ENCODE data around the gene SMG7.

The SMG7 gene

GRCh38 chr1:183444243-183444642 is 28.1 kb upstream of the SMG7 start:
- H3K9me3 ChIP-seq (ENCODE audit: control insufficient read depth, insufficient read depth, low read length) = no peaks in the 10 kb centered on the region
- H3K9ac ChIP-seq (ENCODE audit: low read depth, low read length) = no peak overlapping the region
- no peak overlapping the region for H3K27ac ChIP-seq (ENCODE audit: low read depth, low read length)
- no peaks in the 10 kb centered on the region for H3K27me3 ChIP-seq (ENCODE audit: control insufficient read depth, insufficient read depth, low read length)
- peaks cover 7% of the 10 kb centered on the region; the same call in 1 of the 2 replicates for H3K4me1 ChIP-seq (ENCODE audit: control insufficient read depth, insufficient read depth, low read length)
- H3K36me3 ChIP-seq (ENCODE audit: control insufficient read depth, insufficient read depth, low read length) = no peaks in the 10 kb centered on the region
- H3K4me3 ChIP-seq (ENCODE audit: low read depth, low read length) = no peak overlapping the region

DNA sequence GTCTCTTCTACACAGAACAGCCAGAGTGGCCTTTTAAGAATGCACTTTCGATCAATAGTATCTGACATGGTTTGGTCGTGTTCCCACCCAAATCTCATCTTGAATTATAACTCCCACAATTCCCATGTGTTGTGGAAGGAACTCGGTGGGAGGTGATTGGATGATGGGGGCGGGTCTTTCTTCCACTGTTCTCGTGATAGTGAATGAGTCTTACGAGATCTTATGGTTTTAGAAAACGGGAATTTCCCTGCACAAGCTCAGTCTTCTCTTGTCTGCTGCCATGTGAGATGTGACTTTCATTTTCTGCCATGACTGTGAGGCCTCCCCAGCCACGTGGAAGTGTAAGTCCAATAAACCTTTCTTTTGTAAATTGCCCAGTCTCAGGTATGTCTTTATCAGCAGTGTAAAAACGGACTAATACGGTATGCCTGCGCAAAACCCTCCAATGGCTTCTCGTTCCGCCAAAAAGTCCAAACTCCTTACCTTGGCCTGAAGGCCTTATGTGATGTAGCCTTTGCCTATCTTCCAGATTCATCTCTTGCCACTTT is 23.0 kb upstream of the SMG7 start:
- no peaks in the 10 kb centered on the region for H3K36me3 ChIP-seq (ENCODE audit: control insufficient read depth, insufficient read depth, low read length)
- H3K9ac ChIP-seq (ENCODE audit: low read depth, low read length) = no peak overlapping the region
- no peaks in the 10 kb centered on the region for H3K9me3 ChIP-seq (ENCODE audit: control insufficient read depth, insufficient read depth, low read length)
- no peak overlapping the region for H3K27ac ChIP-seq (ENCODE audit: low read depth, low read length)
- H3K4me3 ChIP-seq (ENCODE audit: low read depth, low read length) = no peak overlapping the region
- no peaks in the 10 kb centered on the region for H3K27me3 ChIP-seq (ENCODE audit: control insufficient read depth, insufficient read depth, low read length)
- H3K4me1 ChIP-seq (ENCODE audit: control insufficient read depth, insufficient read depth, low read length) = peaks cover 5% of the 10 kb centered on the region; the same call in 1 of the 2 replicates

- H3K9ac ChIP-seq (ENCODE audit: low read depth, low read length) = no peak overlapping the region
- no peaks in the 10 kb centered on the region for H3K9me3 ChIP-seq (ENCODE audit: control insufficient read depth, insufficient read depth, low read length)
- no peaks in the 10 kb centered on the region for H3K4me1 ChIP-seq (ENCODE audit: control insufficient read depth, insufficient read depth, low read length)
- no peak overlapping the region for H3K4me3 ChIP-seq (ENCODE audit: low read depth, low read length)
- H3K36me3 ChIP-seq (ENCODE audit: control insufficient read depth, insufficient read depth, low read length) = no peaks in the 10 kb centered on the region
- H3K27ac ChIP-seq (ENCODE audit: low read depth, low read length) = no peak overlapping the region
- H3K27me3 ChIP-seq (ENCODE audit: control insufficient read depth, insufficient read depth, low read length) = no peaks in the 10 kb centered on the region
These were observed 22.2 kb upstream of the SMG7 start for GRCh38 chr1:183450093-183450492.

DNA sequence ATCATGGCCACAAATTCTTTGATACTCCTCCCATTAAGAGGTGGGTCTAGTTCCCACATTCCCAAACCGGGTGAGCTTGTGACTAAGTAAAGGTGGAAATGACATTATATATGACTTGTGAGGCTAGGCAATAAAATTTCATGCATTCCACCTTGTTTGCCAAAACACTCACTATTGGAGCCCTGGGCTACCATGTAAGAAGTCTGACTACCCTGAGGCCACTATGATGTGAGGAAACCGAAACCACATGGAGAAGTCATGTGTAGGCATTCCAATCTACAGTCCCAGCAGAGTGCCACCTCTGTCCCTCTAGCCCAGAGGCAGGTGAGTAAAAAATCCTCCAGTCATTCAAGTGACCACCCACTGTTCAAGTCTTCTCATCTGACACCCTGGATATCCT is 17.9 kb upstream of the SMG7 start:
- Histone ChIP-seq H3K9me3 (ENCODE audit: control insufficient read depth, insufficient read depth, low read length) (no peaks in the 10 kb centered on the region), H3K27ac (ENCODE audit: low read depth, low read length) (no peak overlapping the region), H3K36me3 (ENCODE audit: control insufficient read depth, insufficient read depth, low read length) (no peaks in the 10 kb centered on the region), H3K4me3 (ENCODE audit: low read depth, low read length) (no peak overlapping the region), H3K4me1 (ENCODE audit: control insufficient read depth, insufficient read depth, low read length) (no peaks in the 10 kb centered on the region), H3K27me3 (ENCODE audit: control insufficient read depth, insufficient read depth, low read length) (no peaks in the 10 kb centered on the region), H3K9ac (ENCODE audit: low read depth, low read length) (no peak overlapping the region)

DNA sequence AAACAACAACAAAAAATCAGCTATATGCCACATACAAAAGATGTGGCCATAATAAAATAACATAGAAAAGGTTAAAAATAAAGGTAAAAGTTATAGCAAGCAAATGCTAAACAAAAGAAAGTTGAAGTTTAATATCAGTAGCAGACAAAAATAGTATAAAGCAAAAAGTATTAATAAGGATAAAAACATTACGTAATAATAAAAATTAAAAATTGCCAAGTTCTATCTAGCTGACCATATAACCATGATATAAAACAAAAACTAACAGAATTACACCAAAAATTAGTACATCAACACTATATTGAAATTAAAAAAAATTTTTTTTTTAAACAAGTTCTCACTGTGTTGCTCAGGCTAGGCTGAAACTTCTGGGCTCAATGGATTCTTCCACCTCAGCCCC is 15.5 kb upstream of the SMG7 start:
- H3K9ac ChIP-seq (ENCODE audit: low read depth, low read length) = no peak overlapping the region
- H3K4me1 ChIP-seq (ENCODE audit: control insufficient read depth, insufficient read depth, low read length) = peaks cover 11% of the 10 kb centered on the region
- H3K27ac ChIP-seq (ENCODE audit: low read depth, low read length) = no peak overlapping the region
- H3K9me3 ChIP-seq (ENCODE audit: control insufficient read depth, insufficient read depth, low read length) = no peaks in the 10 kb centered on the region
- no peak overlapping the region for H3K4me3 ChIP-seq (ENCODE audit: low read depth, low read length)
- H3K27me3 ChIP-seq (ENCODE audit: control insufficient read depth, insufficient read depth, low read length) = no peaks in the 10 kb centered on the region
- H3K36me3 ChIP-seq (ENCODE audit: control insufficient read depth, insufficient read depth, low read length) = no peaks in the 10 kb centered on the region

DNA sequence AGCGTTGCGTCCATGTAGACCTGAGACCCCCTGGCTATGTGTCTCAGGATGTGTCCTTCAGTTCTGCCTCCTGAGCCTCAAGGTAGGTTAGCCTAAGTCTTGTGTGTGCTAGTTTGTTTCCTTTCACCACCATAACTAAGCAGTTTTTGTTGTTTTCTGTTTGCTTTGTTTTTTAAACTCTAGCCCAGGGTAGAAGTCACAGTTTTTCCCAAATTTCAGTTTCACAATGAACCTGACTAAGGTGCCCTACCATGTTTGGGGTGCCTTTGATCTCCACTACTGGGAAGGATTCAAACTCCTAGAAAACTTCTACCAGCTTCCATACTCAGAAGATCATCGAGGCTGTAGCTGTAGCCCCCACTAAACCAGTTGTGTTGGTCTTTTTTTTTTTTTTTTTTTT is 14.8 kb upstream of the SMG7 start:
- H3K36me3 ChIP-seq (ENCODE audit: control insufficient read depth, insufficient read depth, low read length) = no peaks in the 10 kb centered on the region
- no peak overlapping the region for H3K27ac ChIP-seq (ENCODE audit: low read depth, low read length)
- H3K4me1 ChIP-seq (ENCODE audit: control insufficient read depth, insufficient read depth, low read length) = peaks cover 18% of the 10 kb centered on the region
- no peaks in the 10 kb centered on the region for H3K9me3 ChIP-seq (ENCODE audit: control insufficient read depth, insufficient read depth, low read length)
- H3K27me3 ChIP-seq (ENCODE audit: control insufficient read depth, insufficient read depth, low read length) = no peaks in the 10 kb centered on the region
- no peak overlapping the region for H3K4me3 ChIP-seq (ENCODE audit: low read depth, low read length)
- no peak overlapping the region for H3K9ac ChIP-seq (ENCODE audit: low read depth, low read length)

DNA sequence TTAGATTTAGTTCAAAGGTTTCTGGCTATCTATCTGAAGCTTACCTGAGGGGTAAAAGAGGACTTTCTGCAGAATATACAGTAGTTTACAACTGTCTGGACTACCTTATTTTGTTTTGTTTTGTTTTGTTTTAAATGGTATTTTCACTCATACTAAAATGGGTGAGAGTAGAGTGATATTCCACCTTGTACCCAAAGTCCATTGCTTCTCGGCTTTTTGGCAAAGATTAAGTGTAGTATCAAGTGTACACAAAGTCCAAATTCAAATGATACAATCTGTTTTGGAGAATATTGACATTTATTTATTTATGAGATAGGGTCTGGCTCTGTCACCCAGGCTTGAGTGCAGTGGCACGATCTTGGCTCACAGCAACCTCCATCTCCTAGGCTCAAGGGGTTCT is 11.7 kb upstream of the SMG7 start:
- Histone ChIP-seq H3K4me1 (ENCODE audit: control insufficient read depth, insufficient read depth, low read length) (peaks cover 22% of the 10 kb centered on the region), H3K4me3 (ENCODE audit: low read depth, low read length) (no peak overlapping the region), H3K27ac (ENCODE audit: low read depth, low read length) (no peak overlapping the region), H3K27me3 (ENCODE audit: control insufficient read depth, insufficient read depth, low read length) (no peaks in the 10 kb centered on the region), H3K9me3 (ENCODE audit: control insufficient read depth, insufficient read depth, low read length) (no peaks in the 10 kb centered on the region), H3K9ac (ENCODE audit: low read depth, low read length) (no peak overlapping the region), H3K36me3 (ENCODE audit: control insufficient read depth, insufficient read depth, low read length) (no peaks in the 10 kb centered on the region)

GRCh38 chr1:183461350-183461749 is 10.9 kb upstream of the SMG7 start:
- Histone ChIP-seq H3K36me3 (ENCODE audit: control insufficient read depth, insufficient read depth, low read length) (no peaks in the 10 kb centered on the region), H3K9ac (ENCODE audit: low read depth, low read length) (no peak overlapping the region), H3K27ac (ENCODE audit: low read depth, low read length) (peak overlapping the region; percentile 29), H3K4me1 (ENCODE audit: control insufficient read depth, insufficient read depth, low read length) (peaks cover 22% of the 10 kb centered on the region), H3K9me3 (ENCODE audit: control insufficient read depth, insufficient read depth, low read length) (no peaks in the 10 kb centered on the region), H3K4me3 (ENCODE audit: low read depth, low read length) (no peak overlapping the region), H3K27me3 (ENCODE audit: control insufficient read depth, insufficient read depth, low read length) (no peaks in the 10 kb centered on the region)

DNA sequence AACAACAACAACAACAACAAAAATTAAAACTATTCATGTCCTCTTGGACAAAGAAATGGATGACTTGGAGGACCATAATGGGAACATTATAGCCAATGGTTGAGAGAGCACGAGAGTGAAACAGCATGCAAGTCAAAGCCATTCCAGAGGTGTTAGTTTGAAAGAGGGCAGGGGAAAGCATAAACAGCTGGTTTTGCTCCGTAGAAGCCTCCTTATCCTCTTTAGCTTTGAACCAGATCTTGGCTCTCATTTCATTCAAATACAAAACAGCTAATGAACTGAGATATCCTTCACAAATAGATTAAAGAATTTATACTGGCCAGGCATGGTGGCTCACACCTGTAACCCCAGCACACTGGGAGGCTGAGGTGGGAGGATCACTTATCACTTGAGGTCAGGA is 8.7 kb upstream of the SMG7 start:
- Histone ChIP-seq H3K4me1 (ENCODE audit: control insufficient read depth, insufficient read depth, low read length) (peaks cover 27% of the 10 kb centered on the region), H3K36me3 (ENCODE audit: control insufficient read depth, insufficient read depth, low read length) (no peaks in the 10 kb centered on the region), H3K27ac (ENCODE audit: low read depth, low read length) (no peak overlapping the region), H3K4me3 (ENCODE audit: low read depth, low read length) (no peak overlapping the region), H3K27me3 (ENCODE audit: control insufficient read depth, insufficient read depth, low read length) (no peaks in the 10 kb centered on the region), H3K9ac (ENCODE audit: low read depth, low read length) (no peak overlapping the region), H3K9me3 (ENCODE audit: control insufficient read depth, insufficient read depth, low read length) (no peaks in the 10 kb centered on the region)

- H3K9me3 ChIP-seq (ENCODE audit: control insufficient read depth, insufficient read depth, low read length) = no peaks in the 10 kb centered on the region
- H3K4me1 ChIP-seq (ENCODE audit: control insufficient read depth, insufficient read depth, low read length) = peaks cover 29% of the 10 kb centered on the region
- no peaks in the 10 kb centered on the region for H3K36me3 ChIP-seq (ENCODE audit: control insufficient read depth, insufficient read depth, low read length)
- H3K4me3 ChIP-seq (ENCODE audit: low read depth, low read length) = no peak overlapping the region
- H3K27ac ChIP-seq (ENCODE audit: low read depth, low read length) = no peak overlapping the region
- H3K27me3 ChIP-seq (ENCODE audit: control insufficient read depth, insufficient read depth, low read length) = no peaks in the 10 kb centered on the region
- no peak overlapping the region for H3K9ac ChIP-seq (ENCODE audit: low read depth, low read length)
These were observed 5.5 kb upstream of the SMG7 start for GRCh38 chr1:183466781-183467180.

- Histone ChIP-seq H3K9me3 (ENCODE audit: control insufficient read depth, insufficient read depth, low read length) (no peaks in the 10 kb centered on the region), H3K27ac (ENCODE audit: low read depth, low read length) (no peak overlapping the region), H3K4me1 (ENCODE audit: control insufficient read depth, insufficient read depth, low read length) (peaks cover 20% of the 10 kb centered on the region), H3K36me3 (ENCODE audit: control insufficient read depth, insufficient read depth, low read length) (no peaks in the 10 kb centered on the region), H3K4me3 (ENCODE audit: low read depth, low read length) (no peak overlapping the region), H3K9ac (ENCODE audit: low read depth, low read length) (no peak overlapping the region), H3K27me3 (ENCODE audit: control insufficient read depth, insufficient read depth, low read length) (no peaks in the 10 kb centered on the region)
These were observed 4.6 kb upstream of the SMG7 start for GRCh38 chr1:183467687-183468086.
